NCI-H748 treated with DMSO at 0.1 percent for 48 hours (cell line): ENCODE measurements around the gene GAB2.
"Not testable (repeated sequence)": the region's sequence is repeated elsewhere in the genome, so short reads cannot be mapped to it uniquely, and the experiment has no call there.

Experiments used
- DNase-seq: peaks from one replicate; lab custom pipeline; 2025; lab: John Stamatoyannopoulos, UW

The GAB2 gene

GRCh38 chr11:78313181-78313795 is 104.3 kb downstream of the GAB2 start:
- no peak for DNase-seq

- no peak for DNase-seq
Measured at GRCh38 chr11:78312712-78313111, 104.9 kb downstream of the GAB2 start.

- no peak for DNase-seq
Measured at GRCh38 chr11:78311702-78312371, 105.8 kb downstream of the GAB2 start.

GRCh38 chr11:78310500-78310909 is 107.1 kb downstream of the GAB2 start:
- no peak for DNase-seq

- no peak for DNase-seq
Measured at GRCh38 chr11:78304201-78304600, 113.4 kb downstream of the GAB2 start.

- DNase-seq: no peak
Measured at GRCh38 chr11:78300108-78300839, 117.3 kb downstream of the GAB2 start.

GRCh38 chr11:78299000-78299710 is 118.5 kb downstream of the GAB2 start:
- no peak for DNase-seq

GRCh38 chr11:78298291-78298771 is 119.3 kb downstream of the GAB2 start:
- DNase-seq: no peak

GRCh38 chr11:78295991-78296930 is 121.4 kb downstream of the GAB2 start:
- no peak for DNase-seq

GRCh38 chr11:78295347-78295746 is 122.3 kb downstream of the GAB2 start:
- no peak for DNase-seq

GRCh38 chr11:78294100-78294499 is 123.5 kb downstream of the GAB2 start:
- not testable (repeated sequence) for DNase-seq

GRCh38 chr11:78293536-78293935 is 124.1 kb downstream of the GAB2 start:
- no peak for DNase-seq

GRCh38 chr11:78292109-78292803 is 125.4 kb downstream of the GAB2 start:
- DNase-seq: no peak

- DNase-seq: no peak
Measured at GRCh38 chr11:78291503-78292108, 126.0 kb downstream of the GAB2 start.

GRCh38 chr11:78290293-78291176 is 127.1 kb downstream of the GAB2 start:
- no peak for DNase-seq

GRCh38 chr11:78289552-78290292 is 127.9 kb downstream of the GAB2 start:
- DNase-seq: no peak

GRCh38 chr11:78284260-78284659 is 133.4 kb downstream of the GAB2 start:
- no peak for DNase-seq

GRCh38 chr11:78282821-78283220 is 134.8 kb downstream of the GAB2 start:
- DNase-seq: no peak
